ENCODE data around the gene SAMD4B.
"Not testable (repeated sequence)": the region's sequence is repeated elsewhere in the genome, so short reads cannot be mapped to it uniquely, and the experiment has no call there.

The SAMD4B gene

DNA sequence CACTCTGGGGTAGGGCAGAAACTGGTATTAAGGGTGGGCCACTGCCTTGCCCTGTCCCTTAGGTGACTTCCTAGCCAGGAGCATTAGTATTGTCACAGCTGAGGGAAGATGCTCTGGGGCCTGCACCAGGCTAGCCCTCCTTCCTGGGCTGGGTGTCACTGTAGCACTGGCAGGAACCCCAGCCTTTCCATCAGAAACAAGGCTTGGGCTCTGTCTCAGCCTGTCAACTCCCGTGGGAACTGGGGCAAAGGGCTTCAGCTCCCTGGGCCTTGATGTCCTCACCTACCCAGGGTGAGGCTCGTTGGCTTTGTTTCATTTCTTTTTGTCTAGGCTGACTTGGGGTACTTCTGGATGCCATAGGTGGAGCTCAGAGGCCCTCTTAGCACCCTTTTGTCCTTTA is 30.7 kb downstream of the SAMD4B start:
- DNase-seq, result no peak

DNA sequence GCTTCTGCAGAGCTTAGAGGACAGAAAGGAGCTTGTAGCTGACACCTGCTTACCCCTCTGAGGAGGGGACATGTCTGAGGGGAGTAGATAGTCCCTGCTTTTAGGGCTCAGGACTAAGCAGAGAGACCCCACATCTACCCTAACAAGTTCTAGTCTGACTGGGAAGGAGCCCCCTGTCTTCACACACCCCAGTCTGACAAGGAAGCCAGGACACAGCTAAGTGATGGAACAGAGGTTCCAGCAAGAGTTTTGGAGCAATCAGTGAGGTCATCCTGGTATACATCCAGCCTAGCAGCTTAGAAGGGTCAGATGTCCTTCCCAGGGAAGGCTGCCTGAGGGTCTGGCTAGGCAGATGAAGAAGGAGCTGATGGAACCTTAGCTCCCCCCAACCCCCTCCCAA is 33.7 kb downstream of the SAMD4B start:
- DNase-seq, result no peak

DNA sequence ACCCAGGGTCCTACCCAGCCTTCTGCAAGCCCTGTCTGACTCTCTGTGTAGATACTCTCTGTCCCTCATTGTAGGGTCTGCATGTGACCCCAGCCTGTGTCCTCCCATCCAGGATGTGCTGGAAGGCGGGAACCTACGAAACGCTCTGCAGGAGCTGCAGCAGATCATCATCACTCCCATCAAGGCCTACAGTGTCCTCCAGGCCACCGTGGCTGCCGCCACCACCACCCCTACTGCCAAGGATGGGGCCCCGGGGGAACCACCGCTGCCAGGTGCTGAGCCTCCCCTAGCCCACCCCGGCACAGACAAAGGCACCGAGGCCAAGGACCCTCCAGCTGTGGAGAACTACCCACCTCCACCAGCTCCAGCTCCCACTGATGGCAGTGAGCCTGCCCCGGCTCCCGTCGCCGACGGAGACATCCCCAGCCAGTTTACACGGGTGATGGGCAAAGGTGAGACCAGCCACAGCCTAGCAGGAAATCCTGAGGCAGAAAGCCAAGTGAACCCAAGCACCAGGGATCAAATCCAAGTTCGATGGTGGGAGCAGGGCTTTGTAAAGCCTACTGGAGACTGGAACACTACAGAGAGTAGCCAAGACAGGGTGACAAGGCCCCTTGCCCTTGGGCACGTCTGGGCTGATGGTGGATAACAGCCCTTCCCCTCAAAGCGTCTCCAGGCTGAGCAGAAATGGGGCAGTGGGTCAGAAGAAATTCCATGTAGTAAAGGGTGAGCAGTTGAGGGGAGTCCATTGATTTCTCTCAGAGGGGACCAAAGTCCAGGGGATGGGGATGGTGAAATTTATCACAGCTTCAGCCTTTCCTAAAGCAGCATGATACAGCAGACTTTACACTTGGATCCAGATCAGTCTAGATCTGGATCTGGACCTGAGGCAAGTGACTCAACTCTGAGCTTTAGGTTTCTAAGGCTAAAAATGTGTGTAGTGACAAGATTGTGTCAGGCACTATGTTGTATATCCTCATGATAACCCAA is 35.4 kb downstream of the SAMD4B start:
- no peak for DNase-seq

DNA sequence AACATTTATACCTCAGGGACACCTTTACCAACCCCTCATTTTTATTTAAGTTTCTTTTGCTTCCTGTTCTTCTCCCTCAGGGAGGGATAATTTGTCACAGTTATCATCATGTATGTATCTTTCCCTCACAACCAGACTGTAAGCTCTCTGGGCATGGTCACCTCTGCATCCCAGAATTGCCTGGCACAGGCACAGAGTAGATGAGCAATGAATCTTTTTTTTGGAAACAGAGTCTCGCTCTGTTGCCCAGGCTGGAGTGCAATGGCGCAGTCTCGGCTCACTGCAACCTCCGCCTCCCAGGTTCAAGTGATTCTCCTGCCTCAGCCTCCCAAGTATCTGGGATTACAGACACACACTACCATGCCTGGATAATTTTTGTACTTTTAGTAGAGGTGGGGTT is 37.1 kb downstream of the SAMD4B start:
- not testable (repeated sequence) for DNase-seq

DNA sequence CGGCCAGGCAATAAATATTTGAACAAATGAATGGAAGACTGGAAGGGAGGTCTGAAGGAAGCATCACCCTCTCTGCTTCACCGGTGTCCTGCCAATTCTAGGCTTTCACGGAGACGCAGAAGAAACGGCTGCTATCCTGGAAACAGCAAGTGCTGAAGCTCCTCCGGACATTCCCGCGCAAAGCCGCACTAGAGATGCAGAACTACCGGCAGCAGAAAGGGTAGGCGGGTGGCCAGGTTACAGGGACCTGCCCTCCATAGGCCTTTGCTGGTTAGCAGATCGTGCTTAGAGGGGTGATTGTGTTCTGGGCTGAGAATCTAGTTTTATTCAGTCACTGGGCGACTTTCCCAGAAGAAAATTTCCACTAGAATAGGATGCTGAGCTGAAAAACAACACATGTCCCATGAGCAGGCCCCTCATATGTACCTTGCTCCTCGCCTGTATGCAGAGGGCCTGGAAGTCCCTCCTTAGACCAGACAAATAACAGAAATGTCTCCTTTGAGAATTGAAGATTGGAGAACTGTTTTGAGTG is 37.7 kb downstream of the SAMD4B start:
- no peak for DNase-seq

DNA sequence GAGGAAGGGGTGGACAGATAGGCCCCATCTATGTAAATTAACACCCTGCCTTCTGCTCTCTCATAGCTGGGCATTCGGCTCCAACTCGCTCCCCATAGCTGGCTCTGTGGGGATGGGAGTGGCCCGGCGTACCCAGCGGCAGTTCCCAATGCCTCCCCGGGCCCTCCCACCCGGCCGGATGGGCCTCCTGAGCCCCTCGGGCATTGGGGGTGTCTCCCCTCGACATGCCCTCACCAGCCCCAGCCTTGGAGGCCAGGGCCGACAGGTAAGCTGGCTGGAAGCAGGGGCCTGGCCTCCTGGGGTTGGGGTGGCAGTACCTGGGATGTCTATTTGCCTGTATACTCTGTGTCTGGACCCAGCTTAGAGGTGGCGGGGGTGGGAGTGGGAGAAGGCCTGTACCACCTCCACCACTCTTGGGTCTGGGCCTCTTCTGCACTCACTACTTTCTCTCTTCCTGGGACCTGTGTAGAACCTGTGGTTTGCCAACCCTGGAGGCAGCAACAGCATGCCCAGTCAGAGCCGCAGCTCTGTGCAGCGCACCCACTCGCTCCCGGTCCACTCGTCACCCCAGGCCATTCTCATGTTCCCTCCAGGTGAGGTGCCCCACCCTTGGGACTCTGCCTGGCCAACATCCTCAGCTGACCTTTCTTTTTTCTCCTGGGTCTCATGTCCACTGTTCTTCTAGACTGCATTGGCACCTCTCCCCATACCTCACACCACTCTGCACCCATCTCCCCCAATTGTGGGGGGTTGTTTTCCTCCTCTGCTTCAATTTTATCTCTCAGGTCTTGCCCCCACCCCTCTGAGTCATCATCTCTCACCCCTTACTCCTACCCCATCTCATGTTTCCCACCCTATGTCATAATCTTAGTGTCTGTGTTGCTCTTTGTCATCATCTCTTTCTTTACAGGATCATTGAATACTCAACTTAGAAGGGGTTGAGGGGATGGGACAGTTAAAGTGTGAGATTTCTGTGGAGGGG is 38.6 kb downstream of the SAMD4B start:
- no peak for DNase-seq

DNA sequence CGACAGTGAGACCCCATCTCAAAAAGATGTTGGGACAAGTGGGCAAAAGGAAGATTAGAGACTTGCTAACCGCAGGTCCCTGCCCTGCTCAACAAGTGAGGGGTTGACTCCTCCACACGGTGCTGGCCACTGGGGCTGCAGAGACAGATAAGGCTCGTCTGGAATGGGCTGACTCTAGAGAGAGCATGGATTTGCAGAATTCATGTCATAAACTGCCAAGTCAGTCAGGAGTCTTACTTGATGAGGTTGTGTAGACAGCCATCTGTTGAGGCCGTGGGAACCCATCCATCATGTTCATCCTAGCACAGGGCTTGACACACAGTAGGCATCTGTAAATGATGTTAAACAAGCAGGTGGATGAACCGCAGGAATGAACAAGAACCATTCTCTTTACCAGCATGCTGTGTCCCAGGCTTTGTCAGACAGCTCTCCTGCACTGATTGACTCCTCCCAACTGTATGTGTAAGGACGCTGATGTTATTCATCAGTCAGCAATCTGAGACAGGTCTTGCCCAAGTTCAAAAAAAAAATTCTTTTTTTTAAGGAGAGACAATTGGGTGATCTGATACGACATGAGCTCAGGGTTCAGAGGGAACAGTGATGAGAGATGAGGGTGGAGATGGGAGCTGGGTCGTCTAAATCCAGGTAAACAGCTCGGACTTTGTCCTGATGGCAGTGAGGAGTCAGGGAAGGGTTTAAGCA is 39.8 kb downstream of the SAMD4B start:
- no peak for DNase-seq

DNA sequence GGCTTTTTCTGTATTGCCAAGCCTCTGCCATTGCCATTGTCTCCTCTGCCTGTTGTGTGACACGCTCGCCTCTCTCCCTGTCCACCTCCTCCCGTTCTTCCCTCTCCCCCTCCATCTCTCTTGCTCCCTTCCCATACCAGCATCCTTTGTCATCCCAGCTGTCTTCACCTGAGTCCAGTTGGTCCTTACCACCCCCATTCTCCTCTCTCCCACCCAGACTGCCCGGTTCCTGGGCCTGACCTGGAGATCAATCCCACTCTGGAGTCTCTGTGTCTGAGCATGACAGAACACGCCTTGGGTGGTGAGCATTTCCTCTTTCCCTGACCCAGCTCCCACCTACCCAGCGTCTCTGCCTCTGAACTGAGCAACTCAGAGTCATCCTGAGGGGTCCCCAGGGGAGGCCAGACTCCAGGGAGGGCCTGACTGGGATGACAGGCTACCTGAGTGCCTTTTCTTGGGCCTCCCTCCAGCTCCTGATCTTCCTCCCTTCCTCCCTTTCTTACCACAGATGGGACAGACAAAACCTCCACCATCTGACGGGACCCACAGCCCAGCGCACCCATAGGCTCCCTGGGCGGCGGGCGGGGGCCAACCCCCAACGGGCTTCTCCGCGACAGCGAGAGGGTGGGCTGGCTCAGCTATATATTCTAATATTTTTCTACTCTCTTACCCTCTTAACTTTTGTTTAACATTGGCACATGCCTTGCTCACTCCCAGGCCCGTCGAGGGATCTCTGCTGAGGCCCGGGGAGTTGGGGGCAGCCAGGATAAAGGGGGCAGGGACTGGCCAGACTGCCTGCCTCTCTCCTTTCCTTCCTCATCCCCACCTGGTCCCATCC is 41.0 kb downstream of the SAMD4B start:
- DNase-seq, result no peak

DNA sequence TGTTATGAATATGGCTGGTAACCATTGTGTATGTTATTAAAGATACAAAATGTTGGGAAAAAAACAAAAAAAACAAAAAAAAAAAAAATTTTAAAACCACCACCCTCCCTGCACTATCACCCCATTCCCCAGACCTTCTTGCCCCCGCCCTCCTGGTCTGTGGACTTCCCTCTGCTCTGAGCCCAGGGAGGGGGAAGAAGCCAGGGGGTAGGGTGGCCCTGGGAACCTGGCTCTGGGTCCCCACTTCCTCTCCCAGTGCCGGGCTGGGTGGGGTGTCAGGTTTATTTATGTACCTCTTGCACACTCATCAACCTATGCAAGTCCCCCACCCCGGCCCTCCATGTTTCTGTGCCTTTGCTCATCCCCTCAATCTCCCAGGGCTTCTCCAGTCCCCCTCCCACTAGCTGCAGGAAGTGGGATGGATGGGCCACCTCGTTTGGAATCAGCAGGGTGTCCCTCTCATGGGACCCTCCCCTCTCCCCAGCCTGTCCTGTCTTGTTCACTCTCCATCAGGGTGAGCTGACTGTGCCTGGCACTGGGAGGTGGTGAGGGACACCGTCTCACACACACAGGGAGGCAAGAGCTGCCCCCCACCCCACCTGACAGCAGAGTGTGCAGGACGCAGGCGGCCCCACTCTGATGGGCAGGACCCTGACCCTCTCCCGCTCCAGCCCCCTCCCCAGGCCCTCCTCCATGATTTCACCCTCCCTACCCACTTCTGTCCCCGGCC is 42.8 kb downstream of the SAMD4B start:
- DNase-seq, result no peak

DNA sequence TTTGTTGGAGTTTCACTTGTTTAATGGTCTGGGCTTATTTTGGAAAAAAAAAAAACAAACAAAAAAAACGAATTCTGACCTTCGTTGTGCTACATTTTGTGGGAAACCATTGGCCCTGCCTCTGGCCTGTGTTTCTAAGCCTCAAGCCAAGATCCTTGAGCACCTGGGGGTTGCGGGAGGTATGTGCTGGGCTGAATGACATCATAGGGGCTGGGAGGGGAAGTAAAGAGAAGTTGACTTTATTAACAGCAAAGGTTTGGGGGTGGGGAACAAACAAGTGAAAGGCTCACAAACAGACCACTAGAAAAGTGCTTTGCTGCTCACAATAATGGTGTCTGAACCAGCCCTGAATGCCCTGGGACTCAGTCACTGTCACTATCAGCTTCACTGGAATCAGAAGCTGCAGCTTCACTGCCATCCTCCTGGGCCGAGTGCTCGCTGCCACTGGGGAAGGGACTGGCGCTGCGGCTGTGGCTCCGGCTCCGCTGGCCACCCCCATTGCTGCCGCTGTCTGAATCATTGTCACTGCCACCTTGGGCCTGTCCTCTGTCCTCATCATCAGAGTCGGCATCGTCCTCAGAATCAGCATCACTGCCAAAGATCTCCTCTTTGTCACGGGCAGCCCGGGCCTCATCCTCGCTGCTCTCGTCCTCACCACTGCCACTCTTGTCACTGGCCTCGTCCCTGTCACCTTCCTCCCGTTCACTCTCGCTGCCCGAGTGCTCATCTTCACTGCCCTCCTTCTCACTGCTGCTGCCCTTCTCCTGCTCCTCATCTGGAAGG is 43.6 kb downstream of the SAMD4B start:
- no peak for DNase-seq

DNA sequence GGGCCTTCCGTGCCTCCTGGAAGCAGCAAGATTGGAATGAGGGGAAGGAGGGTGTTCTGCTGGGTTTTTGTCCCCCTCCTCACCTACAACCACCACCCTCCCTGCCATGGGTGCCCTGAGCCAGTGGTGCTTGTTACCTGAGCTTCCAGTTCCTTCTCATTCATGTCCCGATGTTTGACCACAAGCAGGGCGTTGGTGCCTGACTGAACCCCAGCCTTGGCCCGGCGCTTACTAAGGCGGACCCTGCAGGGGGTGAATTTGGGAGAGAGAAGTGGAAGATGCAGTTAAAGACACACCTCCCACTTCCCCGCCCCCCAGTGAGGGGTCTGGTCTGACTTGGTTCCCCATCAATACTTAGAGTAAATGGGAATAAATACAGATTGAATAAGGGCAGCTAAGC is 44.3 kb downstream of the SAMD4B start:
- DNase-seq, result no peak

DNA sequence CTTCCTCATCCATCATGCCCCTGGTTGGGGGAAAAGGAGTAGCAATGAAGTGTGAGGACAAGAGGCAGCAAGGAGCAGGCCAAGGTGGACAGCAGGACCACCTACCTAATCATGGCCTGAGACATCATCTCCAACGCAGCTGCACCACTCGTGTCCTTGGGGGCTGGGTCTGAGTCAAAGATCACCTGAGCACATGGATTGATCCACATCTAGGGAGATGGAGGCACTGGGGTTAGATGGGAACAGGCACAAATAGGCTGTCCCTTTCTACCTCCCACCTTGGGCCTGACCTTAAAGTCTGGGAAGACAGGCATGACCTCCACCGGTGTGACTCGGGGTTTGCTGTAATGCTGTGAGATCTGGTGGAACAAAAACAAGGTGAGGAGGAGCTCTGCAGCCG is 46.4 kb downstream of the SAMD4B start:
- DNase-seq, result no peak

DNA sequence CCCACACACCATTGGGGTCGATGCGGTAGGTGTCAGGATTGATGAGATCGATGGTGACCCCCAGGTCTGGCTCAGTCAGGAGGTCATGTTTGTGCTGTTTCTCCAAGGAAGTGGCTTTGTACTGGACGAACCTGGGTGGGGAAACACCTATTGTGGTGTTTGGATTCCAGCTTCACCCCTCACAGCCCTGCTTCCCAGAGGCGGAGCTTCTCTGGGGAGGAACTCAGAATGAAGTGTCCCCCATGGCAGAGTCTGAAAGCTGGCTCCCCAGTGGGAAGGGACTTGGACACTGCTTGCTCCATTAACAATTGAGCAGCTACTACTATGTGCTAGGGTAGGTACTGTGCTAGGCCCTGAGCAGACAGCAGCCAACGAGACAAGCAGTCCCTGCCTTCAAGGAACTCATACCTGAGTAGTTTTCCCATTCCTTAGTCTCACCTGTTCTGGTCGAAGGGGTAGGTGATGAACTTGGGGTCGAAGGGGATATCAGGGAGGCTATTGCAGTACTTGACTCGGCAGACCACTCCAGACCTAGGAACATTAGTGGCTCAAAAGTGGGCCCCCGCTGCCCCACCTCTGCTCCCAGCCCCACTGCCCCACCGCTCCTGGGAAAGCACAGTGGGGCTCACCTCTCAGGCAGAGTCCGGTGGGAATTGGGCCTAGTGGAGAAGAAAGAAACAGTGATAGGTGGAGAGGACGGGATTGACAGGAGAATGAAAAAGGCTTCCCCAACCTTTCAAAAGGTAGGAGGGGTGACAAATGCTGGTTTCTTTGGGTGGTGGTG is 47.6 kb downstream of the SAMD4B start:
- DNase-seq, result peak; percentile 76

DNA sequence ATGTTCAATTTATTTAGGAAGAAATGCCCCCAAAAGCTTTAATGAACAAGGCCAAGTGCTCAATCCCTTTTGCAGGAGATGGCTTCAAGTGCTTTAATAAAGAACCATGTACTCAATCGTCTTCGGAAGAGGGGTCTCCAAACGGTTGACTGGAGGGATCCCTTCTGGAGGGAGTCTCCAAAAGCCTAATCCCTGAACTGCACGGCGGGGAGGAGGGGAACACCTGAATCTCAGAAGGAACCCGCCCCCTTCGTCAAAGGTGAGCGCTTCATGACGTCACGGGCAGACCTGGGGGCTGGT is 48.2 kb downstream of the SAMD4B start:
- no peak for DNase-seq

DNA sequence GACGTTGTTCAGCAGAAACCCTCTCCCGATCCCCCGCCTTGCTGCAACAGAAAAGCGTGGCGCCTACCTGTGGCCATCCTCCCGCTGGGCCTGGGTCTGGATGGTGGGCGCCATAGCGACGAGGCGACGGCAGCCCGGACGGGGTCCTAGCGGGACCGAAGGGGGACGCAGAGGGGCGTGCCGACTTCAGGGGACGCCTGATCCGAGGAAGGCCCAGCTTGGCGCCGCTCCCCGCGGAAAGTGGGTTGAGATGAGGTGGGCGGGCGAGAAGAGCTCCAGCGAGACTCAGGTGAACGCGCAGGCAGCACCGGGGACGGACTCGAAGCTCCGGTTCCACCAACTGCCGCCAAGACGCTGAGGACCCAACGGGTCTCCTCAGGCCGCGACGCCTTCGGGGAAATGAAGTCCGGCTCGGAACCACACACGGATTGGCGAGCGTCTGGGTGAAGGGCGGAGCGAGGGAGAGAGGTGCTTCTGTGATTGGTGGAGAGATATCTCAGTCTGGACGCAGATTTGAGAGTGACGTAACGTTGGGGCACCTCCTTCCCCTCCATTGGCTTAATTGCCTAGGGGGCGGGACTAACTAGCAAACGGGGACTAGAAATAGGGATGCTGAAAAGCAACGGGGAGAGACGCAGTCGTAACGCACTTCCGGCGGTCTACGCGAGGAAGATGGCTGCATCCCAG is 48.7 kb downstream of the SAMD4B start, which contains the start of the genes MED29 and PAF1:
TSS of gene MED29 (plus strand) at position 628 of the 687 bp plus-strand sequence. CDS start at position 673, 45 bp downstream.
TSS of gene PAF1 (minus strand) at position 356 of the 687 bp plus-strand sequence. CDS start at position 114, 242 bp downstream.
- peak; percentile 100 for DNase-seq

DNA sequence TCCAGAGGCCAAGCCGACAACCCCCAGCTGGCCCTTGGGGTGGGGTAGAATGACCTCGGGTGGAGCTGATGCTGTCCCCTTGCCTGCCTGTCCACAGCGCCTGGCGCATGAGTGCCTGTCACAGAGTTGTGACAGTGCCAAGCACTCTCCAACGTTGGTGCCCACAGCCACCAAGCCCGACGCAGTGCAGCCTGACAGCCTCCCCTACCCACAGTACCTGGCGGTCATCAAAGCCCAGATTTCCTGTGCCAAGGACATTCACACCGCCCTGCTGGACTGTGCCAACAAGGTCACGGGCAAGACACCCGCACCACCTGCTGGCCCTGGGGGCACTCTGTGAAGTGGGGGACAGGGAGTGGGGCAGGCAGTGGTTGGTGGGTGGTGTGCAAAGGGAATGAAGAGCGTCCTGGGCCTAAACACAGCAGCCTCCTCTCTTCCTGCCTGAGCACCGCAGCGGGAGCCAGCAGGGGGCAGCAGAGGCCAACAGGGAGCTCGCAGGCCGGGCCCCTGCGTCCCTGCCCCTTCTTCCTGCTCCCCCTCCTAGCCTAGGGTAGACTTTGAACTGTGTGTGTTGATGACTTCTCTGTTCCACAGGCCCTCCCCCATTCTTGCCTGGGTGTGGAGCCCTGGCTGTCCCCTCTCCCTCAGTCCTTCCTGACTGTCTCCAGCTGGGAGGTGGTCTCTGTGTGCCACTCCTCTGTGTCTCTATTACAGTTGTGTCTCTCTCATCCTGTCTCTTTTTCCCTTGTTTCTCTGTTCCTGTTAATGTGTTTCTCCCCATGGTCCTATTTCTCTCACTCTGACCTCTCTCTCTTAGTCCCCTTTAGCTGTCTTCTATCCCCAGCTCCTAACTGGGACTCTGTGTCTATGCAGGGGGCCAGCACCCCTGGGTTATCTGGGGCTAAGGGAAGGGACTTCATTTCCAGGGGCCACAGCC is 55.4 kb downstream of the SAMD4B start:
- peak; percentile 94 for DNase-seq

DNA sequence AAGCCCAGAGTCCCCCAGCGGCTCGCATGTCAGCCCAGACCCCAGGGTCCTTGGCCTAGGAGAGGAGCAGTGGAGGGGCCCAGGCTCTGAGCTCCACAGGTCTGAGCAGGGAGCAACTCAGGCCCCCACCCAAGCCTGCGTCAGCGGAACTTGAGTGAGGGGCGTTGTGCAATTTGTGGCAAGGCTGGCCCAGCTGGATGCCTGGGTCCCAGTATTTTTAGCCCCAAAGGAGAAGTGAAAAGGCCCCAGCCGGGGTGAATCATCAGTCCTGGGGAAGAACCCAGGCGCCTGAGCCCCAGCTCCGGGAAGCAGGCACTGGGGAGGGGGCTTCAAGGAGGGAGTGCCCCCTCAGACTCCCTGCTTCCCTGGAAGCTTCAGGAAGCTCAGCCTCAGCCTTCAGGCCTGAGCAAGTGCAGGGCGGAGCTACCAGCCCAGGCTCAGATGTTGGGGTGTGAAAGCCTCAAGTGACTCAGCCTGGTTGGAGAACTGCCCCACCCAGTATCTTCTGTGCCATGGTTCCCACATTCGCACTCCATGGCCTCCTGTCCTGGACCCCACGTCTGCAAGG is 56.2 kb downstream of the SAMD4B start:
- no peak for DNase-seq

Data from NCI-H2227 treated with DMSO at 0.1 percent for 48 hours (cell line).